MM.1S (cell line): ENCODE measurements around the gene TSHZ1.

Source experiments
- CTCF ChIP-seq: fragments of 300-600 bp; sonication (generic); IDR thresholded peaks from 2 replicates; pipeline ENCODE4 v1.5.1; 2016; ENCODE audit warnings: antibody characterized with exemption, low read length, mixed read lengths
- EZH2 ChIP-seq: fragments of 300-600 bp; sonication (generic); optimal IDR thresholded peaks from 2 replicates; pipeline ENCODE3; 2017; ENCODE audit warnings: low read depth, mild to moderate bottlenecking, antibody characterized with exemption, low read length, mixed read lengths

- TF ChIP-seq CTCF: no peak
- no peak for TF ChIP-seq EZH2
Measured at GRCh38 chr18:75322206-75322605, 111.6 kb downstream of the TSHZ1 start.
